ENCODE measurements around the gene HSPA12B. TPM values are rescaled to one million over a fixed set of nuclear protein-coding genes. Genes with fewer than 3 reads are reported as not detected.

The HSPA12B gene
- total and polyA plus RNA-seq, 9 of the 15 experiments (the other 6 are each of a cell fraction or from before 2014, with no cell fraction given) = 0.03 to 0.07 TPM; not detected in 7

DNA sequence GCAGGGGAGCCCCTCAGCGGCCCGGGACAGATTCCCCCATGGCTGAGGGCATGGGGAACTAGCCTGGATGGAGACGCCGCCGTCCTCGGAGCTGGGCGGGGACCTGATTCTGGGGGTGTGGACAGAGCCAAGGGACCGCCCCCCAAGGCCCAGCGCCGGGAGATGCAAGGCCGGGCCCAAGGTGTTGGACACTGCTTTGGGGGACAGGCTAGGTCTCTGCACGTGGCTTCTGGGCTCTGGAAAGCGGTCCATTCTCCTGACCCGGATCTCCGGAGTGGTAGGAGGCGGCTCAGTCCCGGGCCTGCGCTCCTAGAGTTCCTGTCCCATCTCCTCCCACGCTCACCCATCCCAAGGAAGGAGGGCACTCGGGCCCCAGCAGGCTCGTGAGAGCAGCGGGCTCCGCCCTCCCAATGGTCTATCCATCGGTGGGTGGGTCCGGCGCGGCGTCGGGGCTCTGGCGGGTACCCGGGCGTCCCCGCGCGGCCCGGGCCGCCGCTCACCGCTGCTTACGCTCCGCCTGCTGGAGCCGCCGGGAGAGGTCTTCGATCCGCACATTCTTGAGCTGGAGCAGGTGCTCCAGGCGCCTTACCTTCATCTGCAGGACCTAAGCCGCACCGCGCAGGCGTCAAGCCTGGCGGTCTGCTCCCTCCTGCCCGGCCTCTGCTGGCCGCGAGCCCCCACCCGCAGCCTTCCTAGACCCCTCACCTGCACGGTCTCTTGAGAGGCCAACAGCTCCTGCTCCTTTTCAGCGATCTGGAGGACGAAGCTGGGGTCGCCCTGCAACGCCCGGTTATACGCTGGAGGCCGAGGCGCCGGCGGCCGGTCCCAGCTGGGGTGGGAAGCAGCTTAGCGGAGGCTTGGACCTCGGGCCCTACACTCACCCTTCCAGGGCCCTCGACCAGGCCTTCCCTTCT lies 45.5 kb downstream of the HSPA12B start:
- no peaks in the 10 kb centered on the region for H3K9me3 ChIP-seq (replicated peaks; ENCODE audit: control insufficient read depth, insufficient read depth, low read depth, low read length)
- no peaks in the 10 kb centered on the region for H3K36me3 ChIP-seq (ENCODE audit: control insufficient read depth, insufficient read depth, low read length)
- DNase-seq (ENCODE audit: extremely low read depth in 1 of 4, low spot score in 3 of 4) (no peak), ATAC-seq (peak; percentile 27; the same call in 1 of the 3 replicates), FAIRE-seq (no peak)
- H4K20me1 ChIP-seq (replicated peaks; ENCODE audit: control insufficient read depth, insufficient read depth, low read length) = no peaks in the 10 kb centered on the region
- H3K79me2 ChIP-seq (ENCODE audit: control insufficient read depth, insufficient read depth, low read length) = no peaks in the 10 kb centered on the region
- no peak overlapping the region for H3K9ac ChIP-seq (ENCODE audit: insufficient read depth in 1 of 2, low read depth in 2 of 2, low read length in 2 of 2)
- H3K9me1 ChIP-seq (ENCODE audit: control insufficient read depth, insufficient read depth, low read length) = no peaks in the 10 kb centered on the region
- in situ Hi-C loops (cut with MboI) = no loop called here
- ChIA-PET POLR2A (interaction anchor here (0.9 kb wide), 1 partner anchor 69 kb away, joined by 3 read pairs; the partner anchor contains the start of gene MAVS), CTCF (ENCODE audit: low intra/inter-chr PET ratio) (no interaction called here)
- peaks cover 0 to 25% of the 10 kb centered on the region in 2 experiments; a peak in 2 of 5 replicates for H3K4me1 ChIP-seq (replicated peaks in 1 of 2; ENCODE audit: control insufficient read depth in 2 of 2, insufficient read depth in 2 of 2, low read length in 2 of 2)
- no peak overlapping the region for H3K27ac ChIP-seq (ENCODE audit: extremely low read depth, low read depth, low read length)
- no peak overlapping the region for H3K4me3 ChIP-seq
- no TSS peak for BruUV-seq (replicated peaks)
- WGBS (ENCODE audit: insufficient coverage, low coverage, missing lambda C conversion rate) = 50% methylated on average over 30 of the region's 70 CpGs
- TF ChIP-seq CTCFL (IDR thresholded peaks at IDR 0.05; ENCODE audit: borderline replicate concordance, insufficient read depth, low read depth, low read length, poor library complexity, severe bottlenecking) = no peak
- TF ChIP-seq ZBTB33 (CRISPR knock-in tag; IDR thresholded peaks at IDR 0.05) = peak; percentile 74
- H3K4me2 ChIP-seq (ENCODE audit: insufficient read depth, low read length) = no peak overlapping the region
- no peaks in the 10 kb centered on the region for H3K27me3 ChIP-seq (ENCODE audit: control insufficient read depth in 2 of 2, insufficient read depth in 2 of 2, low read length in 2 of 2)
- no peak overlapping the region for H2AFZ ChIP-seq (ENCODE audit: low read depth, low read length)
- intact Hi-C loops (cut with micrococcal nuclease) = no loop called here

Measured in K562 (cell line).